Stimulated activated CD8-positive, alpha-beta memory T cell treated with anti-CD3 and anti-CD28 coated beads, Interleukin-4, amount 100 ng/mL, for 24 hours (primary cell): Measurements from ENCODE around the gene ACTN2.

Source experiments
- DNase-seq: peaks from one replicate; pipeline ENCODE4 v3.0.0-alpha.2; 2020; ENCODE audit warnings: low read depth

ACTN2 gene

GRCh38 chr1:236691348-236691747 is 5.0 kb downstream of the ACTN2 start:
- DNase-seq: no peak

- no peak for DNase-seq
These were observed 5.8 kb downstream of the ACTN2 start for GRCh38 chr1:236692128-236692527.

GRCh38 chr1:236692742-236693141 is 6.4 kb downstream of the ACTN2 start:
- no peak for DNase-seq

- DNase-seq: no peak
These were observed 13.1 kb downstream of the ACTN2 start for GRCh38 chr1:236699366-236699765.

GRCh38 chr1:236700903-236701302 is 14.6 kb downstream of the ACTN2 start:
- no peak for DNase-seq

- DNase-seq: no peak
These were observed 15.5 kb downstream of the ACTN2 start for GRCh38 chr1:236701782-236702181.

- DNase-seq: no peak
These were observed 16.6 kb downstream of the ACTN2 start for GRCh38 chr1:236702791-236703394.

GRCh38 chr1:236705771-236706170 is 19.5 kb downstream of the ACTN2 start:
- no peak for DNase-seq

GRCh38 chr1:236706183-236706582 is 19.9 kb downstream of the ACTN2 start:
- no peak for DNase-seq

GRCh38 chr1:236710328-236710892 is 24.1 kb downstream of the ACTN2 start:
- DNase-seq: no peak

- DNase-seq: no peak
These were observed 29.9 kb downstream of the ACTN2 start for GRCh38 chr1:236716160-236716559.

GRCh38 chr1:236717811-236718210 is 31.5 kb downstream of the ACTN2 start:
- DNase-seq: no peak

GRCh38 chr1:236718328-236718727 is 32.0 kb downstream of the ACTN2 start:
- DNase-seq: no peak

- DNase-seq: no peak
These were observed 33.9 kb downstream of the ACTN2 start for GRCh38 chr1:236720206-236720605.

GRCh38 chr1:236720611-236721010 is 34.3 kb downstream of the ACTN2 start:
- DNase-seq: no peak

GRCh38 chr1:236724049-236724448 is 37.8 kb downstream of the ACTN2 start:
- no peak for DNase-seq

- no peak for DNase-seq
These were observed 38.2 kb downstream of the ACTN2 start for GRCh38 chr1:236724506-236724905.

- DNase-seq: no peak
These were observed 39.4 kb downstream of the ACTN2 start for GRCh38 chr1:236725668-236726067.

- DNase-seq: no peak
These were observed 41.2 kb downstream of the ACTN2 start for GRCh38 chr1:236727521-236727920.

- DNase-seq: no peak
These were observed 42.5 kb downstream of the ACTN2 start for GRCh38 chr1:236728752-236729151.

GRCh38 chr1:236733653-236734052 is 47.4 kb downstream of the ACTN2 start:
- no peak for DNase-seq

GRCh38 chr1:236734141-236734765 is 48.0 kb downstream of the ACTN2 start:
- no peak for DNase-seq

GRCh38 chr1:236736761-236737160 is 50.5 kb downstream of the ACTN2 start:
- no peak for DNase-seq

- DNase-seq: no peak
These were observed 55.5 kb downstream of the ACTN2 start for GRCh38 chr1:236741753-236742152.
